Smooth muscle cell (in vitro differentiated cells): ENCODE measurements around the gene NOX4. TPM values are rescaled to one million over a fixed set of nuclear protein-coding genes. Genes with fewer than 3 reads are reported as not detected.
A peak's percentile ranks its signal among the peaks of the same experiment; 100 is the strongest.
"Not testable (repeated sequence)": the region's sequence is repeated elsewhere in the genome, so short reads cannot be mapped to it uniquely, and the experiment has no call there.

Experiments used
- DNase-seq: peaks from one replicate; lab custom pipeline; 2025; ENCODE audit not compliant: unreplicated experiment; lab: John Stamatoyannopoulos, UW
- H2AFZ ChIP-seq: fragments of 200-600 bp; sonication (generic); 2 replicates; pipeline ENCODE4 v1.6.0; 2016; ENCODE audit warnings: antibody characterized with exemption, low read depth, mild to moderate bottlenecking
- H3F3A ChIP-seq: fragments of 200-600 bp; sonication (generic); 2 replicates; pipeline ENCODE4 v1.6.0; 2017; ENCODE audit warnings: antibody characterized with exemption, low read depth
- H3K27ac ChIP-seq: fragments of 200-600 bp; sonication (generic); 2 replicates; pipeline ENCODE4 v1.5.1; 2016; ENCODE audit warnings: low read depth, mild to moderate bottlenecking
- H3K27me3 ChIP-seq: fragments of 200-600 bp; sonication (generic); 2 replicates; pipeline ENCODE4 v1.6.1; 2016; ENCODE audit warnings: low read depth, mild to moderate bottlenecking
- H3K36me3 ChIP-seq: fragments of 200-600 bp; sonication (generic); 2 replicates; pipeline ENCODE4 v1.5.1; 2016; ENCODE audit warnings: low read depth
- H3K4me1 ChIP-seq: fragments of 200-600 bp; sonication (generic); 2 replicates; pipeline ENCODE4 v1.5.1; 2016; ENCODE audit warnings: low read depth
- H3K4me2 ChIP-seq: fragments of 200-600 bp; sonication (generic); 2 replicates; pipeline ENCODE4 v1.6.0; 2016; ENCODE audit warnings: mild to moderate bottlenecking
- H3K4me3 ChIP-seq: fragments of 200-600 bp; sonication (generic); 2 replicates; pipeline ENCODE4 v1.5.1; 2016; ENCODE audit warnings: mild to moderate bottlenecking
- H3K79me2 ChIP-seq: fragments of 200-600 bp; sonication (generic); 2 replicates; pipeline ENCODE4 v1.6.0; 2016; ENCODE audit warnings: low read depth, mild to moderate bottlenecking
- H3K9ac ChIP-seq: fragments of 200-600 bp; sonication (generic); 2 replicates; pipeline ENCODE4 v1.6.0; 2016; ENCODE audit warnings: low read depth
- H3K9me3 ChIP-seq: fragments of 200-600 bp; sonication (generic); replicated peaks from 2 replicates; pipeline ENCODE4 v1.5.1; 2016; ENCODE audit warnings: low read depth
- H4K20me1 ChIP-seq: fragments of 200-600 bp; sonication (generic); 2 replicates; pipeline ENCODE4 v1.6.0; 2016; ENCODE audit warnings: low read depth
- WGBS: methylation state at CpG from one replicate; pipeline ENCODE4 v1.1.7; 2016; ENCODE audit warnings: low lambda C conversion rate; 5-methylcytosine and 5-hydroxymethylcytosine counted together
- polyA plus RNA-seq: library from polyadenylated mRNA; unstranded; fragments of >200 nt; fragmentation: Nextera tagmentation; extraction: Ambion mirVana; gene quantifications from 2 replicates; pipeline ENCODE4 v1.2.1, GENCODE V29; 2016
- total RNA-seq: library from RNA; depleted of rRNA; stranded (reverse); fragments of >200 nt; gene quantifications from 2 replicates; pipeline ENCODE4 v1.2.3, GENCODE V29; 2014
- TF ChIP-seq, protein P1 (sequence below): fragments of 200-600 bp; sonication (generic); IDR thresholded peaks from 2 replicates; pipeline ENCODE4 v1.5.1; 2017; ENCODE audit warnings: borderline replicate concordance, mild to moderate bottlenecking, antibody characterized with exemption; ENCODE audit not compliant: insufficient read depth, poor library complexity, severe bottlenecking

NOX4 gene
- total and polyA plus RNA-seq, 2 experiments from 2014 or later, result 7.3 to 31.9 TPM

GRCh38 chr11:89355646-89356045, 135.5 kb downstream of the NOX4 start:
- Histone ChIP-seq H3K9me3 (no peaks in the 10 kb centered on the region), H3K27ac (no peak overlapping the region), H3K79me2 (no peaks in the 10 kb centered on the region), H3K4me2 (no peak overlapping the region), H3F3A (no peaks in the 10 kb centered on the region), H2AFZ (no peak overlapping the region), H3K9ac (no peak overlapping the region), H4K20me1 (no peaks in the 10 kb centered on the region), H3K27me3 (no peaks in the 10 kb centered on the region), H3K4me3 (no peak overlapping the region), H3K4me1 (peaks cover 18% of the 10 kb centered on the region), H3K36me3 (no peaks in the 10 kb centered on the region)
- no peak for DNase-seq
- TF ChIP-seq, protein P1, sequence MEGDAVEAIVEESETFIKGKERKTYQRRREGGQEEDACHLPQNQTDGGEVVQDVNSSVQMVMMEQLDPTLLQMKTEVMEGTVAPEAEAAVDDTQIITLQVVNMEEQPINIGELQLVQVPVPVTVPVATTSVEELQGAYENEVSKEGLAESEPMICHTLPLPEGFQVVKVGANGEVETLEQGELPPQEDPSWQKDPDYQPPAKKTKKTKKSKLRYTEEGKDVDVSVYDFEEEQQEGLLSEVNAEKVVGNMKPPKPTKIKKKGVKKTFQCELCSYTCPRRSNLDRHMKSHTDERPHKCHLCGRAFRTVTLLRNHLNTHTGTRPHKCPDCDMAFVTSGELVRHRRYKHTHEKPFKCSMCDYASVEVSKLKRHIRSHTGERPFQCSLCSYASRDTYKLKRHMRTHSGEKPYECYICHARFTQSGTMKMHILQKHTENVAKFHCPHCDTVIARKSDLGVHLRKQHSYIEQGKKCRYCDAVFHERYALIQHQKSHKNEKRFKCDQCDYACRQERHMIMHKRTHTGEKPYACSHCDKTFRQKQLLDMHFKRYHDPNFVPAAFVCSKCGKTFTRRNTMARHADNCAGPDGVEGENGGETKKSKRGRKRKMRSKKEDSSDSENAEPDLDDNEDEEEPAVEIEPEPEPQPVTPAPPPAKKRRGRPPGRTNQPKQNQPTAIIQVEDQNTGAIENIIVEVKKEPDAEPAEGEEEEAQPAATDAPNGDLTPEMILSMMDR, result no peak
- 100% methylated on average over 1 of the region's 1 CpG for WGBS

- DNase-seq, result not testable (repeated sequence)
- 91% methylated on average over 2 of the region's 2 CpGs for WGBS
Measured at GRCh38 chr11:89354513-89354912, 136.7 kb downstream of the NOX4 start.

DNA sequence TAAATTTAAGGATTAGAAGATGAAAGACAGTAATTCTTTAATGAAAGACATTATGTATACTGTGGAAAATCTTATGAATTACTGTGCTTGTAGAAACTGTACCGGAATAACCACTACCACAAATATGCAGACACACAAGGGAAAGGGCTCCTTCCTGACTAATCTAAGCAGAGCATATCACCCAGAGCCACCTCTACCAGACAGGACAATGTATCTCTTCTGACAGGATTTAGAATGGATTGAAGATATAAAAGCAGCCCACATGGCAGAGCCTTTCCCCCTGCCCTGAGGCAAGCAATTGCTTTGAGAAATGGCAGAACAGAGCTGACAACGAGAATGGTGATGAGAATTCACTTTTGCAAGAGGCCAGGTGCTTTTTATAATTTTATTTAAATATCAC, 144.1 kb downstream of the NOX4 start:
- no peaks in the 10 kb centered on the region for H3K27me3 ChIP-seq
- TF ChIP-seq, protein P1, result no peak
- H2AFZ ChIP-seq, result no peak overlapping the region
- H3K9me3 ChIP-seq, result no peaks in the 10 kb centered on the region
- DNase-seq, result no peak
- H3K4me3 ChIP-seq, result no peak overlapping the region
- peaks cover 6% of the 10 kb centered on the region for H3F3A ChIP-seq
- peak overlapping the region; percentile 88 for H3K27ac ChIP-seq
- peak overlapping the region; percentile 62 for H3K4me2 ChIP-seq
- H4K20me1 ChIP-seq, result no peaks in the 10 kb centered on the region
- H3K9ac ChIP-seq, result peak overlapping the region; percentile 14
- H3K36me3 ChIP-seq, result no peaks in the 10 kb centered on the region
- H3K79me2 ChIP-seq, result no peaks in the 10 kb centered on the region
- 14% methylated on average over 2 of the region's 2 CpGs for WGBS
- H3K4me1 ChIP-seq, result peaks cover 8% of the 10 kb centered on the region

More at GRCh38 chr11:89354513-89354912, 136.7 kb downstream of the NOX4 start:
- not testable (repeated sequence) for H3K4me3 ChIP-seq, H3K36me3 ChIP-seq, H3F3A ChIP-seq, H3K27ac ChIP-seq, H4K20me1 ChIP-seq, H3K9me3 ChIP-seq, H3K4me2 ChIP-seq, H3K79me2 ChIP-seq, H2AFZ ChIP-seq, H3K9ac ChIP-seq, H3K27me3 ChIP-seq
- peaks cover 16% of the 10 kb centered on the region for H3K4me1 ChIP-seq

DNA sequence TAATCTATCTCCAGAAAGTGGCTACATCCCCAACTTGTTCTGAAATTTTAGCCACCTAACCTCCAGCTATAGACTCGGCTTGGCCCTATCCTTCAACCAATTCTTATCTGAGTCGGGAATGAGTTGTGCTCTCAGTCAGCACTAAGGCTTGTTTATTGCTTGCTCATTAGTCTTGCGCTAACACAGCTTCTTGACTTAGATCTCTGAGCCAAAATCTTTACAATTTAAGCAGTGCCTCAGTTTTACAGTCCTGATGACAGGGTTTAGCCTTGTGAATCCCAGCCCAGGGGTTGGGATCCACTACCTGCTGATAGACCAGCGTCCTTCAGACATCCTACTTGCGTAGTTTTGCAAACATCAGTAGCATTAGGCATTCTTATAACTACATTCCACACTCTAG, 144.6 kb downstream of the NOX4 start:
- no peak for DNase-seq
- TF ChIP-seq, protein P1, result no peak
- Histone ChIP-seq H3K36me3 (no peaks in the 10 kb centered on the region), H4K20me1 (no peaks in the 10 kb centered on the region), H3K4me1 (peaks cover 8% of the 10 kb centered on the region), H3F3A (peaks cover 8% of the 10 kb centered on the region), H2AFZ (no peak overlapping the region), H3K9me3 (no peaks in the 10 kb centered on the region), H3K27ac (peak overlapping the region; percentile 88), H3K4me3 (no peak overlapping the region), H3K4me2 (peak overlapping the region; percentile 62), H3K79me2 (no peaks in the 10 kb centered on the region), H3K27me3 (no peaks in the 10 kb centered on the region), H3K9ac (peak overlapping the region; percentile 14)
- 4% methylated on average over 5 of the region's 5 CpGs for WGBS

GRCh38 chr11:89342880-89343572, 148.1 kb downstream of the NOX4 start:
- Histone ChIP-seq H2AFZ (peak overlapping the region; percentile 81), H3K4me2 (peak overlapping the region; percentile 54), H3K27ac (peak overlapping the region; percentile 82), H3K4me1 (peaks cover 12% of the 10 kb centered on the region)
- H3K4me3 ChIP-seq, DNase-seq, H3K27me3 ChIP-seq, H3F3A ChIP-seq, H4K20me1 ChIP-seq, H3K36me3 ChIP-seq, H3K79me2 ChIP-seq, H3K9me3 ChIP-seq, H3K9ac ChIP-seq: not testable (repeated sequence)
- 41% methylated on average over 3 of the region's 3 CpGs for WGBS

- H3F3A ChIP-seq, H3K27me3 ChIP-seq, DNase-seq, H4K20me1 ChIP-seq, H3K9ac ChIP-seq, H3K9me3 ChIP-seq, H3K36me3 ChIP-seq, H3K79me2 ChIP-seq, H3K4me3 ChIP-seq: not testable (repeated sequence)
- Histone ChIP-seq H3K4me1 (peaks cover 12% of the 10 kb centered on the region), H2AFZ (peak overlapping the region; percentile 59), H3K4me2 (peak overlapping the region; percentile 51), H3K27ac (peak overlapping the region; percentile 82)
Measured at GRCh38 chr11:89340450-89340849, 150.7 kb downstream of the NOX4 start.
